HG02623 (cell line): ENCODE measurements around the gene FBXO21.

Experiments used
- ATAC-seq: cut with Tn5 transposase; IDR thresholded peaks from one replicate; pipeline ENCODE4 v1.9.1; 2021; ENCODE audit warnings: moderate library complexity; ENCODE audit not compliant: unreplicated experiment

Gene FBXO21

GRCh38 chr12:117140397-117141096 lies 49.7 kb downstream of the FBXO21 start:
- ATAC-seq = no peak

GRCh38 chr12:117139025-117139717 lies 51.1 kb downstream of the FBXO21 start:
- ATAC-seq = no peak

GRCh38 chr12:117134721-117135120 lies 55.5 kb downstream of the FBXO21 start:
- no peak for ATAC-seq

- no peak for ATAC-seq
Measured at GRCh38 chr12:117134059-117134458, 56.2 kb downstream of the FBXO21 start.

GRCh38 chr12:117130801-117131200 lies 59.5 kb downstream of the FBXO21 start:
- no peak for ATAC-seq

GRCh38 chr12:117129391-117129790 lies 60.9 kb downstream of the FBXO21 start:
- ATAC-seq = no peak

GRCh38 chr12:117127933-117128823 lies 62.1 kb downstream of the FBXO21 start:
- ATAC-seq = no peak

- ATAC-seq = no peak
Measured at GRCh38 chr12:117126335-117126734, 63.9 kb downstream of the FBXO21 start.

GRCh38 chr12:117125767-117126166 lies 64.5 kb downstream of the FBXO21 start:
- ATAC-seq = no peak

GRCh38 chr12:117125272-117125613 lies 65.0 kb downstream of the FBXO21 start:
- ATAC-seq = no peak

- ATAC-seq = no peak
Measured at GRCh38 chr12:117124421-117125271, 65.6 kb downstream of the FBXO21 start.

- ATAC-seq = no peak
Measured at GRCh38 chr12:117121441-117121840, 68.8 kb downstream of the FBXO21 start.

- no peak for ATAC-seq
Measured at GRCh38 chr12:117120787-117121186, 69.5 kb downstream of the FBXO21 start.

- no peak for ATAC-seq
Measured at GRCh38 chr12:117119592-117120198, 70.6 kb downstream of the FBXO21 start.

GRCh38 chr12:117118838-117119591 lies 71.3 kb downstream of the FBXO21 start:
- no peak for ATAC-seq

GRCh38 chr12:117114784-117115183 lies 75.5 kb downstream of the FBXO21 start:
- ATAC-seq = no peak

GRCh38 chr12:117113231-117113630 lies 77.0 kb downstream of the FBXO21 start:
- ATAC-seq = no peak

GRCh38 chr12:117111821-117112595 lies 78.3 kb downstream of the FBXO21 start:
- no peak for ATAC-seq

GRCh38 chr12:117111386-117111785 lies 78.9 kb downstream of the FBXO21 start:
- ATAC-seq = no peak
